Heart left ventricle (tissue), 13 donors: ENCODE results near the gene PRKN.

Experiments used
- CTCF ChIP-seq, 12 donors: fragments of 200-600 bp; sonication (generic) in 4 of 12; IDR thresholded peaks; one replicate each; pipeline versions ENCODE4 v1.5.0 to v1.8.0; 2018 to 2022; ENCODE audit warnings: antibody characterized with exemption in 12 of 12, mild to moderate bottlenecking in 5 of 12
- POLR2A ChIP-seq, 2 donors: fragments of 450-650 bp; IDR thresholded peaks; one replicate each; pipeline ENCODE4 v1.6.1; 2017; ENCODE audit warnings: antibody characterized with exemption in 2 of 2, mild to moderate bottlenecking in 2 of 2, moderate library complexity in 2 of 2
- donor health status: ischemic (EF 13 %, LVEDD 7.1; RV severe dilation, severe dysfunction).
- donor health status: DM: no; HTN: yes; CAD: no.
- donor health status: DM: no; HTN: no; CAD: no.
- donor health status: ischemic (EF 25% LVEDD 6.9; RV normal size, moderate dysfunction).
- donor health status: ischemic (EF 25% LVEDD 5.7; RV mildly dilated, moderate dysfunction).
- donor health status: ischemic (EF 35%, LVEDD 5.7; RV mildly dilated, moderate dysfunction).
- donor health status: nonischemic (EF 11% LVEDD 7.7; RV severe dilation, severe dysfunction).
- donor health status: DM: yes; HTN: yes; CAD: no.
- donor health status: PGD.
- donor health status: ischemic (EF 29% LVEDD 5.4; RV normal size, mild dysfunction).
- donor health status: nonischemic (EF 23%, LVEDD 6.1; RV moderate dilation, normal function).

GRCh38 chr6:161336479-161336878, 1391.1 kb downstream of the PRKN start:
- TF ChIP-seq CTCF (IDR thresholded peaks at IDR 0.05) (no peak), POLR2A (IDR thresholded peaks at IDR 0.05) (no peak)
